Sigmoid colon (tissue), 4 donors: ENCODE results near the gene AP5B1.

Experiments
- EP300 ChIP-seq, 4 donors: sonication (generic); formaldehyde crosslinking; IDR thresholded peaks; one replicate each; pipeline ENCODE4 v1.6.1; 2017; ENCODE audit warnings: antibody characterized with exemption in 4 of 4
- POLR2A ChIP-seq, 2 donors: fragments of 450-650 bp; IDR thresholded peaks; one replicate each; pipeline ENCODE4 v1.6.1; 2016; ENCODE audit warnings: antibody characterized with exemption in 2 of 2, mild to moderate bottlenecking in 2 of 2, moderate library complexity in 2 of 2
- POLR2AphosphoS5 ChIP-seq, 4 donors: sonication (generic); formaldehyde crosslinking; IDR thresholded peaks; one replicate each; pipeline ENCODE4 v1.6.1; 2017; ENCODE audit warnings: antibody characterized with exemption in 4 of 4
- TF ChIP-seq, protein P1 (sequence below), 4 experiments: fragments of 450-650 bp in 3 of 4; fragments of 200-600 bp in 1 of 4; IDR thresholded peaks; one replicate each; pipeline ENCODE4 v1.5.1; 2016 to 2019; ENCODE audit warnings: antibody characterized with exemption in 4 of 4, mild to moderate bottlenecking in 3 of 4, moderate library complexity in 2 of 4

- TF ChIP-seq, protein P1, sequence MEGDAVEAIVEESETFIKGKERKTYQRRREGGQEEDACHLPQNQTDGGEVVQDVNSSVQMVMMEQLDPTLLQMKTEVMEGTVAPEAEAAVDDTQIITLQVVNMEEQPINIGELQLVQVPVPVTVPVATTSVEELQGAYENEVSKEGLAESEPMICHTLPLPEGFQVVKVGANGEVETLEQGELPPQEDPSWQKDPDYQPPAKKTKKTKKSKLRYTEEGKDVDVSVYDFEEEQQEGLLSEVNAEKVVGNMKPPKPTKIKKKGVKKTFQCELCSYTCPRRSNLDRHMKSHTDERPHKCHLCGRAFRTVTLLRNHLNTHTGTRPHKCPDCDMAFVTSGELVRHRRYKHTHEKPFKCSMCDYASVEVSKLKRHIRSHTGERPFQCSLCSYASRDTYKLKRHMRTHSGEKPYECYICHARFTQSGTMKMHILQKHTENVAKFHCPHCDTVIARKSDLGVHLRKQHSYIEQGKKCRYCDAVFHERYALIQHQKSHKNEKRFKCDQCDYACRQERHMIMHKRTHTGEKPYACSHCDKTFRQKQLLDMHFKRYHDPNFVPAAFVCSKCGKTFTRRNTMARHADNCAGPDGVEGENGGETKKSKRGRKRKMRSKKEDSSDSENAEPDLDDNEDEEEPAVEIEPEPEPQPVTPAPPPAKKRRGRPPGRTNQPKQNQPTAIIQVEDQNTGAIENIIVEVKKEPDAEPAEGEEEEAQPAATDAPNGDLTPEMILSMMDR (IDR thresholded peaks at IDR 0.05): no peak
- TF ChIP-seq POLR2A (IDR thresholded peaks at IDR 0.05): no peak
- no peak for TF ChIP-seq EP300 (IDR thresholded peaks at IDR 0.05)
- no peak for TF ChIP-seq POLR2AphosphoS5 (IDR thresholded peaks at IDR 0.05)
Measured at GRCh38 chr11:65808744-65809341, 28.1 kb upstream of the AP5B1 start.
